B cell (primary cell): ENCODE data around the gene CT45A3. TPM values are rescaled to one million over a fixed set of nuclear protein-coding genes. Genes with fewer than 3 reads are reported as not detected.
"Not testable (repeated sequence)": the region's sequence is repeated elsewhere in the genome, so short reads cannot be mapped to it uniquely, and the experiment has no call there.

ENCODE experiments used
- ATAC-seq: fragments of 200-7000 bp; cut with Tn5 transposase; one replicate; pipeline ENCODE4 v1.10.0; 2021; ENCODE audit warnings: low read depth, mild to moderate bottlenecking, moderate number of reproducible peaks, moderate library complexity
- CTCF ChIA-PET: fragments of 350-600 bp; sonication (Branson Sonifier 250); formaldehyde crosslinking; loops from one replicate; lab custom pipeline; 2021; ENCODE audit warnings: antibody characterized with exemption, inconsistent platforms; lab: Charles Lee
- POLR2A ChIA-PET: fragments of 350-600 bp; sonication (Branson Sonifier 250); formaldehyde crosslinking; loops from one replicate; lab custom pipeline; 2021; ENCODE audit warnings: antibody characterized with exemption; lab: Charles Lee
- DNase-seq: peaks from one replicate; pipeline ENCODE4 v3.0.0; 2013
- H2AFZ ChIP-seq: 2 replicates; pipeline ENCODE4 v1.6.1; 2012; ENCODE audit warnings: mild to moderate bottlenecking, low read depth, low read length; ENCODE audit not compliant: insufficient read depth, poor library complexity, severe bottlenecking
- H3K27ac ChIP-seq, 2 donors: 1 replicate in 1 of 2; 2 replicates in 1 of 2; pipeline ENCODE4 v1.5.1; 2012 to 2013; ENCODE audit warnings: low read length in 2 of 2, mild to moderate bottlenecking in 2 of 2, moderate library complexity in 1 of 2
- H3K27me3 ChIP-seq, 4 experiments: fragments of 200-600 bp in 1 of 4; sonication (generic) in 1 of 4; replicated peaks in 1 of 4; 1 replicate in 2 of 4; 2 replicates in 2 of 4; pipeline versions ENCODE4 v1.6.1 to v1.7.0; 2013 to 2016; ENCODE audit warnings: low read length in 3 of 4, mild to moderate bottlenecking in 2 of 4, mixed read lengths in 1 of 4, moderate library complexity in 1 of 4; ENCODE audit not compliant: insufficient read depth in 4 of 4, control insufficient read depth in 3 of 4; ENCODE audit errors: control extremely low read depth in 1 of 4
- H3K36me3 ChIP-seq, 2 experiments: replicated peaks in 1 of 2; 1 replicate in 1 of 2; 2 replicates in 1 of 2; pipeline versions ENCODE4 v1.6.1 to v1.7.1; 2013; ENCODE audit warnings: low read length in 1 of 2; ENCODE audit not compliant: insufficient read depth in 2 of 2, control insufficient read depth in 1 of 2; ENCODE audit errors: control extremely low read depth in 1 of 2, extremely low read depth in 1 of 2
- H3K4me1 ChIP-seq, 2 donors: fragments of 200-600 bp in 1 of 2; sonication (generic) in 1 of 2; 1 replicate in 1 of 2; 2 replicates in 1 of 2; pipeline versions ENCODE4 v1.5.1 to v1.6.1; 2013 to 2017; ENCODE audit warnings: low read length in 2 of 2; ENCODE audit not compliant: control insufficient read depth in 2 of 2, insufficient read depth in 2 of 2
- H3K4me2 ChIP-seq: replicated peaks from 2 replicates; pipeline ENCODE3; 2012; ENCODE audit warnings: mild to moderate bottlenecking, low read depth, low read length; ENCODE audit not compliant: poor library complexity, severe bottlenecking
- H3K4me3 ChIP-seq, 5 experiments: fragments of 200-600 bp in 1 of 5; sonication (generic) in 1 of 5; 1 replicate in 3 of 5; 2 replicates in 2 of 5; pipeline versions ENCODE4 v1.5.1 to v1.7.0; 2011 to 2016; ENCODE audit warnings: low read length in 4 of 5, mild to moderate bottlenecking in 4 of 5, low read depth in 2 of 5, control low read depth in 1 of 5, moderate library complexity in 1 of 5; ENCODE audit not compliant: insufficient read depth in 1 of 5; ENCODE audit errors: control extremely low read depth in 1 of 5, extremely low read depth in 1 of 5
- H3K79me2 ChIP-seq: fragments of 200-600 bp; sonication (generic); one replicate; pipeline ENCODE4 v1.6.0; 2016; ENCODE audit warnings: low read length; ENCODE audit not compliant: control insufficient read depth, insufficient read depth
- H3K9ac ChIP-seq: fragments of 200-600 bp; sonication (generic); 2 replicates; pipeline ENCODE4 v1.6.1; 2017; ENCODE audit warnings: mild to moderate bottlenecking, low read length, moderate library complexity
- H3K9me3 ChIP-seq, 3 donors: one replicate each; pipeline versions ENCODE4 v1.6.1 to v1.7.1; 2013; ENCODE audit warnings: low read length in 2 of 3; ENCODE audit not compliant: control insufficient read depth in 2 of 3, insufficient read depth in 1 of 3; ENCODE audit errors: control extremely low read depth in 1 of 3
- H4K20me1 ChIP-seq: 2 replicates; pipeline ENCODE4 v1.6.0; 2012; ENCODE audit warnings: mild to moderate bottlenecking, low read length; ENCODE audit not compliant: insufficient read depth, control insufficient read depth, poor library complexity, severe bottlenecking
- H3K27ac Mint-ChIP-seq: one replicate; pipeline ENCODE4 v1.8.0; 2021; ENCODE audit warnings: mixed read lengths
- H3K27me3 Mint-ChIP-seq: one replicate; pipeline ENCODE4 v1.8.0; 2021; ENCODE audit warnings: mixed read lengths
- H3K4me1 Mint-ChIP-seq: one replicate; pipeline ENCODE4 v1.8.0; 2021; ENCODE audit warnings: mixed read lengths
- H3K4me3 Mint-ChIP-seq: one replicate; pipeline ENCODE4 v1.8.0; 2021; ENCODE audit warnings: mixed read lengths
- H3K9me3 Mint-ChIP-seq: one replicate; pipeline ENCODE4 v1.8.0; 2022; ENCODE audit warnings: mixed read lengths; ENCODE audit not compliant: insufficient read depth
- CTCF ChIP-seq: fragments of 200-600 bp; IDR thresholded peaks from one replicate; pipeline ENCODE4 v1.8.0; 2022; ENCODE audit warnings: antibody characterized with exemption, mild to moderate bottlenecking
- EZH2 ChIP-seq: IDR thresholded peaks from 2 replicates; pipeline ENCODE4 v1.6.1; 2012; ENCODE audit warnings: borderline replicate concordance, low read depth, mild to moderate bottlenecking, moderate library complexity, low read length; ENCODE audit not compliant: insufficient read depth, poor library complexity, severe bottlenecking
- WGBS: methylation state at CpG from one replicate; pipeline ENCODE4 v1.1.5; 2013; ENCODE audit warnings: missing lambda C conversion rate; ENCODE audit not compliant: insufficient coverage; 5-methylcytosine and 5-hydroxymethylcytosine counted together
- intact Hi-C: fragments of 100-400 bp; cut with micrococcal nuclease; formaldehyde crosslinking; loops from one replicate; pipeline ENCODE4 v1.10.0; 2022
- polyA plus RNA-seq: library from polyadenylated mRNA; depleted of rRNA; stranded (reverse); fragments of >200 nt; gene quantifications from 2 replicates; pipeline ENCODE4 v1.2.3, GENCODE V29; 2012
- small RNA-seq: library from RNA; depleted of rRNA; stranded (forward); fragments of <200 nt; gene quantifications from one replicate; pipeline ENCODE3, GENCODE V24; 2012; ENCODE audit warnings: low replicate concordance, low read depth; ENCODE audit not compliant: insufficient read length
- total RNA-seq, 2 donors: library from RNA; stranded (reverse); fragments of 120-200 nt in 1 of 2; gene quantifications; 1 replicate in 1 of 2; 2 replicates in 1 of 2; pipeline versions ENCODE4 v1.2.3 to v1.2.4, GENCODE V29; 2013 to 2022

CT45A3 gene
- total and polyA plus RNA-seq, 2 donors (not counting 1 experiment from before 2014, with no cell fraction given), result not detected

GRCh38 chrX:135713795-135714194, 54.2 kb downstream of the CT45A3 start:
- Histone ChIP-seq H3K4me1 (no peaks in the 10 kb centered on the region), H3K27ac (no peak overlapping the region), H3K9ac (no peak overlapping the region), H2AFZ (no peak overlapping the region), H4K20me1 (no peaks in the 10 kb centered on the region), H3K4me2 (no peak overlapping the region), H3K9me3 (no peaks in the 10 kb centered on the region), H3K79me2 (no peaks in the 10 kb centered on the region), H3K36me3 (no peaks in the 10 kb centered on the region), H3K4me3 (no peak overlapping the region), H3K27me3 (no peaks in the 10 kb centered on the region)
- CTCF ChIA-PET, result no interaction called here
- Mint-ChIP-seq H3K9me3 (no peaks in the 10 kb centered on the region), H3K4me3 (no peak overlapping the region), H3K4me1 (no peaks in the 10 kb centered on the region), H3K27me3 (no peaks in the 10 kb centered on the region), H3K27ac (no peak overlapping the region)
- intact Hi-C loops, result no loop called here
- WGBS, result 96% methylated on average over 13 of the region's 20 CpGs
- no peak for ATAC-seq
- POLR2A ChIA-PET, result no interaction called here
- DNase-seq, result no peak
- no peak for TF ChIP-seq EZH2
- no peak for TF ChIP-seq CTCF

GRCh38 chrX:135713183-135713689, 54.8 kb downstream of the CT45A3 start, which contains the start of gene CT45A1:
Gene CT45A1 (plus strand): TSS chrX:135713639. CDS start chrX:135718941, 5,302 bp downstream.
- H3K4me1 ChIP-seq, H3K27me3 ChIP-seq, POLR2A ChIA-PET, CTCF ChIA-PET, DNase-seq, H2AFZ ChIP-seq, H3K79me2 ChIP-seq, H3K27ac ChIP-seq, H3K4me1 Mint-ChIP-seq, H3K9ac ChIP-seq, H3K27me3 Mint-ChIP-seq, H3K36me3 ChIP-seq, H3K9me3 ChIP-seq, H3K4me3 Mint-ChIP-seq, intact Hi-C loops, H3K9me3 Mint-ChIP-seq, H3K27ac Mint-ChIP-seq, H4K20me1 ChIP-seq, ATAC-seq, H3K4me3 ChIP-seq, H3K4me2 ChIP-seq: not testable (repeated sequence)
- WGBS, result 70% methylated on average over 8 of the region's 15 CpGs

Small RNA genes within 50 kb of the gene (small RNA-seq; reads per million reads assigned to genes)
- gene AC240442.1, result not detected

Other genes with a start within 250 kb of the CT45A3 start
- 42.4 and 46.2 TPM in 2 replicates for gene INTS6L, start 247.5 kb downstream of the CT45A3 start, total RNA-seq
- 45.0 and 57.7 TPM in 2 replicates for gene INTS6L, start 247.5 kb downstream of the CT45A3 start, polyA plus RNA-seq
- gene CT45A1, start 54.6 kb downstream of the CT45A3 start, total RNA-seq, result not detected in 2 replicates
- not detected in 2 replicates for gene CT45A1, start 54.6 kb downstream of the CT45A3 start, polyA plus RNA-seq
- gene CT45A5, start 17.3 kb upstream of the CT45A3 start, total RNA-seq, result not detected in 2 replicates
- gene CT45A5, start 17.3 kb upstream of the CT45A3 start, polyA plus RNA-seq, result not detected in 2 replicates
- not detected in 2 replicates for gene CT45A6, start 34.6 kb upstream of the CT45A3 start, total RNA-seq
- gene CT45A6, start 34.6 kb upstream of the CT45A3 start, polyA plus RNA-seq, result not detected in 2 replicates
- not detected in 2 replicates for gene CT45A2, start 51.8 kb upstream of the CT45A3 start, total RNA-seq
- gene CT45A2, start 51.8 kb upstream of the CT45A3 start, polyA plus RNA-seq, result not detected in 2 replicates
- gene CT45A7, start 69.1 kb upstream of the CT45A3 start, total RNA-seq, result not detected in 2 replicates
- gene CT45A7, start 69.1 kb upstream of the CT45A3 start, polyA plus RNA-seq, result not detected in 2 replicates
- gene CT45A8, start 86.3 kb upstream of the CT45A3 start, total RNA-seq, result not detected in 2 replicates
- gene CT45A8, start 86.3 kb upstream of the CT45A3 start, polyA plus RNA-seq, result not detected in 2 replicates
- gene CT45A9, start 103.6 kb upstream of the CT45A3 start, total RNA-seq, result not detected in 2 replicates
- not detected in 2 replicates for gene CT45A9, start 103.6 kb upstream of the CT45A3 start, polyA plus RNA-seq
- not detected in 2 replicates for gene CT45A10, start 125.3 kb upstream of the CT45A3 start, total RNA-seq
- gene CT45A10, start 125.3 kb upstream of the CT45A3 start, polyA plus RNA-seq, result not detected in 2 replicates
- gene SAGE1, start 125.5 kb upstream of the CT45A3 start, total RNA-seq, result not detected in 2 replicates
- 0.18 TPM in 1 of 2 replicates, not detected in the other for gene SAGE1, start 125.5 kb upstream of the CT45A3 start, polyA plus RNA-seq
- gene MMGT1, start 205.8 kb upstream of the CT45A3 start, total RNA-seq, result 24.4 and 25.1 TPM in 2 replicates
- 7.9 and 18.5 TPM in 2 replicates for gene MMGT1, start 205.8 kb upstream of the CT45A3 start, polyA plus RNA-seq
- gene SLC9A6, start 217.2 kb upstream of the CT45A3 start, total RNA-seq, result 14.5 and 15.2 TPM in 2 replicates
- gene SLC9A6, start 217.2 kb upstream of the CT45A3 start, polyA plus RNA-seq, result 3.1 and 6.3 TPM in 2 replicates